H9 (cell line): ENCODE measurements around the gene ATP13A3. TPM values are rescaled to one million over a fixed set of nuclear protein-coding genes. Genes with fewer than 3 reads are reported as not detected.

ENCODE experiments used
- DNase-seq: peaks from one replicate; pipeline ENCODE4 v3.0.0-alpha.2; 2017
- H2AFZ ChIP-seq: one replicate; pipeline ENCODE4 v1.6.1; 2013; ENCODE audit warnings: mild to moderate bottlenecking, low read length, control low read depth, moderate library complexity
- H2AK5ac ChIP-seq: 2 replicates; pipeline ENCODE4 v1.6.1; 2013; ENCODE audit warnings: low read length, control low read depth, mixed read lengths; ENCODE audit not compliant: insufficient read length
- H2BK120ac ChIP-seq: one replicate; pipeline ENCODE4 v1.6.1; 2013; ENCODE audit warnings: low read depth, mild to moderate bottlenecking, low read length, control low read depth, inconsistent platforms; ENCODE audit not compliant: poor library complexity, severe bottlenecking
- H2BK12ac ChIP-seq: 2 replicates; pipeline ENCODE4 v1.6.1; 2013; ENCODE audit warnings: low read length, control low read depth, mixed read lengths, low read depth; ENCODE audit not compliant: insufficient read length
- H2BK15ac ChIP-seq: 2 replicates; pipeline ENCODE4 v1.6.1; 2013; ENCODE audit warnings: low read depth, low read length, control low read depth
- H2BK20ac ChIP-seq: one replicate; pipeline ENCODE4 v1.6.1; 2013; ENCODE audit warnings: low read depth, mild to moderate bottlenecking, low read length, control low read depth, inconsistent platforms; ENCODE audit not compliant: poor library complexity, severe bottlenecking
- H2BK5ac ChIP-seq: 2 replicates; pipeline ENCODE4 v1.6.1; 2013; ENCODE audit warnings: low read length, control low read depth, mixed read lengths; ENCODE audit not compliant: insufficient read length
- H3K14ac ChIP-seq: 2 replicates; pipeline ENCODE4 v1.6.1; 2013; ENCODE audit warnings: low read length, control low read depth; ENCODE audit not compliant: insufficient read depth
- H3K18ac ChIP-seq: 2 replicates; pipeline ENCODE4 v1.6.1; 2013; ENCODE audit warnings: low read depth, mild to moderate bottlenecking, mixed read lengths, low read length, control low read depth; ENCODE audit not compliant: insufficient read length
- H3K23ac ChIP-seq: 2 replicates; pipeline ENCODE4 v1.6.1; 2013; ENCODE audit warnings: low read length, control low read depth, mixed read lengths, low read depth; ENCODE audit not compliant: insufficient read length
- H3K23me2 ChIP-seq: 2 replicates; pipeline ENCODE4 v1.6.1; 2013; ENCODE audit warnings: low read depth, mild to moderate bottlenecking, mixed read lengths, low read length, control low read depth; ENCODE audit not compliant: insufficient read length, poor library complexity, severe bottlenecking
- H3K27ac ChIP-seq: 2 replicates; pipeline ENCODE4 v1.5.1; 2013; ENCODE audit warnings: low read length, control low read depth, mixed read lengths, low read depth; ENCODE audit not compliant: insufficient read length
- H3K27me3 ChIP-seq: 2 replicates; pipeline ENCODE4 v1.6.1; 2013; ENCODE audit warnings: low read length, control low read depth, inconsistent platforms; ENCODE audit not compliant: insufficient read depth
- H3K4ac ChIP-seq: 2 replicates; pipeline ENCODE4 v1.6.1; 2013; ENCODE audit warnings: low read depth, mild to moderate bottlenecking, control low read depth, inconsistent platforms, low read length, moderate library complexity
- H3K4me1 ChIP-seq: 2 replicates; pipeline ENCODE4 v1.6.1; 2013; ENCODE audit warnings: low read length, control low read depth, inconsistent platforms; ENCODE audit not compliant: insufficient read depth
- H3K4me2 ChIP-seq: 2 replicates; pipeline ENCODE4 v1.6.1; 2013; ENCODE audit warnings: low read length, control low read depth, mixed read lengths; ENCODE audit not compliant: insufficient read length, insufficient read depth
- H3K56ac ChIP-seq: 2 replicates; pipeline ENCODE4 v1.6.1; 2013; ENCODE audit warnings: low read depth, mild to moderate bottlenecking, mixed read lengths, low read length, control low read depth; ENCODE audit not compliant: insufficient read length
- H3K79me1 ChIP-seq: 2 replicates; pipeline ENCODE4 v1.6.1; 2013; ENCODE audit warnings: low read depth, mild to moderate bottlenecking, moderate library complexity, low read length, control low read depth, inconsistent platforms; ENCODE audit not compliant: insufficient read depth, poor library complexity, severe bottlenecking
- H3K79me2 ChIP-seq: 2 replicates; pipeline ENCODE4 v1.6.1; 2013; ENCODE audit warnings: low read length, control low read depth, inconsistent platforms; ENCODE audit not compliant: insufficient read depth
- H3K9ac ChIP-seq: 2 replicates; pipeline ENCODE4 v1.6.1; 2013; ENCODE audit warnings: low read length, control low read depth, mixed read lengths; ENCODE audit not compliant: insufficient read length; ENCODE audit errors: extremely low read depth
- H3K9me3 ChIP-seq: one replicate; pipeline ENCODE4 v1.6.1; 2013; ENCODE audit warnings: low read depth, low read length, inconsistent platforms; ENCODE audit not compliant: control insufficient read depth
- H3T11ph ChIP-seq: one replicate; pipeline ENCODE4 v1.6.1; 2013; ENCODE audit warnings: mild to moderate bottlenecking, low read length, control low read depth, inconsistent platforms
- H4K20me1 ChIP-seq: one replicate; pipeline ENCODE4 v1.6.1; 2013; ENCODE audit not compliant: control insufficient read depth, insufficient read length, insufficient read depth
- H4K5ac ChIP-seq: 2 replicates; pipeline ENCODE4 v1.6.1; 2013; ENCODE audit warnings: low read depth, mild to moderate bottlenecking, mixed read lengths, low read length, control low read depth; ENCODE audit not compliant: insufficient read length
- H4K8ac ChIP-seq: replicated peaks from 2 replicates; pipeline ENCODE4 v1.6.1; 2013; ENCODE audit warnings: low read length, control low read depth, mixed read lengths, low read depth; ENCODE audit not compliant: insufficient read length
- H4K91ac ChIP-seq: 2 replicates; pipeline ENCODE4 v1.6.1; 2013; ENCODE audit warnings: low read depth, mild to moderate bottlenecking, moderate library complexity, mixed read lengths, low read length, control low read depth; ENCODE audit not compliant: insufficient read length
- H3K27ac Mint-ChIP-seq, 3 experiments: 2 replicates in 2 of 3; 3 replicates in 1 of 3; pipeline ENCODE4 v1.8.0; 2020 to 2021; ENCODE audit warnings: mixed read lengths in 3 of 3, mild to moderate bottlenecking in 1 of 3, moderate library complexity in 1 of 3
- H3K27me3 Mint-ChIP-seq: 2 replicates; pipeline ENCODE4 v1.8.0; 2021; ENCODE audit warnings: low read depth, mild to moderate bottlenecking, moderate library complexity, mixed read lengths
- H3K36me3 Mint-ChIP-seq, 3 experiments: 2 replicates in 2 of 3; 3 replicates in 1 of 3; pipeline ENCODE4 v1.8.0; 2020 to 2021; ENCODE audit warnings: low read depth in 3 of 3, mixed read lengths in 3 of 3; ENCODE audit not compliant: insufficient read depth in 1 of 3
- H3K4me1 Mint-ChIP-seq, 2 experiments: 2 replicates each; pipeline ENCODE4 v1.8.0; 2020; ENCODE audit warnings: mixed read lengths in 2 of 2
- H3K4me3 Mint-ChIP-seq, 2 experiments: 2 replicates in 1 of 2; 3 replicates in 1 of 2; pipeline ENCODE4 v1.8.0; 2020 to 2021; ENCODE audit warnings: mild to moderate bottlenecking in 2 of 2, mixed read lengths in 2 of 2, moderate library complexity in 1 of 2
- H3K9me3 Mint-ChIP-seq, 2 experiments: 2 replicates in 1 of 2; 3 replicates in 1 of 2; pipeline ENCODE4 v1.8.0; 2020; ENCODE audit warnings: mild to moderate bottlenecking in 2 of 2, mixed read lengths in 2 of 2, moderate library complexity in 1 of 2
- WGBS: extraction: QIAGEN DNeasy Blood & Tissue Kit; methylation state at CpG from one replicate; pipeline ENCODE4 v1.1.7; 2013; ENCODE audit warnings: missing lambda C conversion rate, low lambda C conversion rate, mixed read lengths; ENCODE audit not compliant: insufficient read length; ENCODE audit errors: extremely low coverage; 5-methylcytosine and 5-hydroxymethylcytosine counted together
- total RNA-seq: library from RNA; stranded (reverse); gene quantifications from 2 replicates; pipeline ENCODE4 v1.2.1, GENCODE V29; 2021
- TF ChIP-seq, protein P1 (sequence below): fragments of 200-600 bp; sonication (generic); conservative IDR thresholded peaks from 3 replicates; pipeline ENCODE4 v1.8.0; 2021; ENCODE audit warnings: antibody characterized with exemption, mild to moderate bottlenecking

Gene ATP13A3
- total RNA-seq, 1 experiment from 2014 or later, result 78.5 TPM

DNA sequence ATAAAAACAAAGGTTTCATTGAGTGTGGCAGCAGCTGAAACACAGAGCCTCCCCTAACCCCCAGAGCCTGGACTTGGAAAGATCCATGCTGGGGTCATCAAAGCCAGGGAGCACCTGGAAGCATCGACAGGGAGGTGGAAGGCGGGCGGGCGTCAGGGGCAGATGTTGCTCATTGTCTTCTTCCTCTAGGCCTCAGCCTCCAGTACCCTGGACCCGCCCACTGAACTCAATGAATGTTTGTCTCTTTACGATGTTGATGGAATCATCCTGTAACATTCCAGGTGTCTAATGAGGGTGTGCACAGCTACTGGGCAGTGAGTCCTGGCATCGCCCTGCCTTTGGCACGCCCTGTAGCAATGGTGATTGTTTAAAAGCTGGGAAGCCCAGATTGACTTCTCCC is 97.5 kb downstream of the ATP13A3 start:
- no peak overlapping the region for H2AFZ ChIP-seq
- Mint-ChIP-seq H3K36me3 (peaks cover 0 to 10% (median 0%) of the 10 kb centered on the region in 3 experiments; a peak in 4 of 7 replicates), H3K4me1 (peaks cover 9 to 17% of the 10 kb centered on the region in 2 experiments), H3K27ac (no peak overlapping the region), H3K4me3 (no peak overlapping the region), H3K27me3 (no peaks in the 10 kb centered on the region; the same call in 1 of the 2 replicates), H3K9me3 (peaks cover 6 to 8% of the 10 kb centered on the region in 2 experiments)
- H3K9me3 ChIP-seq, result no peaks in the 10 kb centered on the region
- H3K79me1 ChIP-seq, result no peaks in the 10 kb centered on the region
- H3K4ac ChIP-seq, result no peak overlapping the region
- H2AK5ac ChIP-seq, result no peak overlapping the region
- H3K23ac ChIP-seq, result no peak overlapping the region
- H3K27me3 ChIP-seq, result no peaks in the 10 kb centered on the region
- H2BK20ac ChIP-seq, result no peak overlapping the region
- no peak for DNase-seq
- H4K20me1 ChIP-seq, result no peaks in the 10 kb centered on the region
- no peak overlapping the region for H2BK12ac ChIP-seq
- H2BK5ac ChIP-seq, result no peak overlapping the region
- H3K23me2 ChIP-seq, result no peaks in the 10 kb centered on the region
- no peak overlapping the region for H3K27ac ChIP-seq
- no peak overlapping the region for H2BK120ac ChIP-seq
- no peak overlapping the region for H4K8ac ChIP-seq
- H3K4me1 ChIP-seq, result no peaks in the 10 kb centered on the region
- H2BK15ac ChIP-seq, result no peak overlapping the region
- H3K4me2 ChIP-seq, result no peak overlapping the region
- WGBS, result no CpG with 5 or more reads among the region's 8 CpGs
- H3K9ac ChIP-seq, result no peak overlapping the region
- no peak overlapping the region for H3K18ac ChIP-seq
- H4K5ac ChIP-seq, result no peak overlapping the region
- no peak overlapping the region for H4K91ac ChIP-seq
- no peak overlapping the region for H3T11ph ChIP-seq
- TF ChIP-seq, protein P1, sequence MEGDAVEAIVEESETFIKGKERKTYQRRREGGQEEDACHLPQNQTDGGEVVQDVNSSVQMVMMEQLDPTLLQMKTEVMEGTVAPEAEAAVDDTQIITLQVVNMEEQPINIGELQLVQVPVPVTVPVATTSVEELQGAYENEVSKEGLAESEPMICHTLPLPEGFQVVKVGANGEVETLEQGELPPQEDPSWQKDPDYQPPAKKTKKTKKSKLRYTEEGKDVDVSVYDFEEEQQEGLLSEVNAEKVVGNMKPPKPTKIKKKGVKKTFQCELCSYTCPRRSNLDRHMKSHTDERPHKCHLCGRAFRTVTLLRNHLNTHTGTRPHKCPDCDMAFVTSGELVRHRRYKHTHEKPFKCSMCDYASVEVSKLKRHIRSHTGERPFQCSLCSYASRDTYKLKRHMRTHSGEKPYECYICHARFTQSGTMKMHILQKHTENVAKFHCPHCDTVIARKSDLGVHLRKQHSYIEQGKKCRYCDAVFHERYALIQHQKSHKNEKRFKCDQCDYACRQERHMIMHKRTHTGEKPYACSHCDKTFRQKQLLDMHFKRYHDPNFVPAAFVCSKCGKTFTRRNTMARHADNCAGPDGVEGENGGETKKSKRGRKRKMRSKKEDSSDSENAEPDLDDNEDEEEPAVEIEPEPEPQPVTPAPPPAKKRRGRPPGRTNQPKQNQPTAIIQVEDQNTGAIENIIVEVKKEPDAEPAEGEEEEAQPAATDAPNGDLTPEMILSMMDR, result no peak
- H3K56ac ChIP-seq, result no peak overlapping the region
- no peak overlapping the region; the same call in 1 of the 2 replicates for H3K14ac ChIP-seq
- H3K79me2 ChIP-seq, result no peaks in the 10 kb centered on the region
